Activated T-cell treated with anti-CD3 and anti-CD28 coated beads, Interleukin-2, amount 50 U/mL, for 72 hours (primary cell): ENCODE measurements around the gene IRF2. TPM values are rescaled to one million over a fixed set of nuclear protein-coding genes. Genes with fewer than 3 reads are reported as not detected.

ENCODE experiments used
- ATAC-seq, 2 donors: fragments of 150-1000 bp; cut with Tn5 transposase; replicated peaks in 1 of 2; 2 replicates each; pipeline ENCODE4 v1.10.0; 2021; ENCODE audit warnings: moderate library complexity in 2 of 2, mild to moderate bottlenecking in 1 of 2
- DNase-seq, 2 donors: peaks; one replicate each; pipeline ENCODE4 v3.0.0; 2021 to 2022; ENCODE audit warnings: mixed read lengths in 1 of 2
- H3K27ac Mint-ChIP-seq: one replicate; pipeline ENCODE4 v1.8.0; 2022; ENCODE audit warnings: mild to moderate bottlenecking, moderate library complexity, mixed read lengths
- H3K27me3 Mint-ChIP-seq: one replicate; pipeline ENCODE4 v1.8.0; 2022; ENCODE audit warnings: low read depth, mixed read lengths
- H3K36me3 Mint-ChIP-seq, 2 donors: one replicate each; pipeline ENCODE4 v1.8.0; 2022; ENCODE audit warnings: mixed read lengths in 2 of 2, mild to moderate bottlenecking in 1 of 2; ENCODE audit not compliant: insufficient read depth in 2 of 2
- H3K4me1 Mint-ChIP-seq: one replicate; pipeline ENCODE4 v1.8.0; 2022; ENCODE audit warnings: low read depth, mixed read lengths
- H3K4me3 Mint-ChIP-seq, 2 donors: one replicate each; pipeline ENCODE4 v1.8.0; 2022; ENCODE audit warnings: mild to moderate bottlenecking in 2 of 2, mixed read lengths in 2 of 2, moderate library complexity in 2 of 2
- H3K9me3 Mint-ChIP-seq, 2 donors: one replicate each; pipeline ENCODE4 v1.8.0; 2022; ENCODE audit warnings: mixed read lengths in 2 of 2
- total RNA-seq, 2 donors: library from RNA; stranded (reverse); gene quantifications; one replicate each; pipeline ENCODE4 v1.2.3, GENCODE V29; 2022

Gene IRF2
- total RNA-seq, 2 donors from 2014 or later: 70.3 TPM

DNA sequence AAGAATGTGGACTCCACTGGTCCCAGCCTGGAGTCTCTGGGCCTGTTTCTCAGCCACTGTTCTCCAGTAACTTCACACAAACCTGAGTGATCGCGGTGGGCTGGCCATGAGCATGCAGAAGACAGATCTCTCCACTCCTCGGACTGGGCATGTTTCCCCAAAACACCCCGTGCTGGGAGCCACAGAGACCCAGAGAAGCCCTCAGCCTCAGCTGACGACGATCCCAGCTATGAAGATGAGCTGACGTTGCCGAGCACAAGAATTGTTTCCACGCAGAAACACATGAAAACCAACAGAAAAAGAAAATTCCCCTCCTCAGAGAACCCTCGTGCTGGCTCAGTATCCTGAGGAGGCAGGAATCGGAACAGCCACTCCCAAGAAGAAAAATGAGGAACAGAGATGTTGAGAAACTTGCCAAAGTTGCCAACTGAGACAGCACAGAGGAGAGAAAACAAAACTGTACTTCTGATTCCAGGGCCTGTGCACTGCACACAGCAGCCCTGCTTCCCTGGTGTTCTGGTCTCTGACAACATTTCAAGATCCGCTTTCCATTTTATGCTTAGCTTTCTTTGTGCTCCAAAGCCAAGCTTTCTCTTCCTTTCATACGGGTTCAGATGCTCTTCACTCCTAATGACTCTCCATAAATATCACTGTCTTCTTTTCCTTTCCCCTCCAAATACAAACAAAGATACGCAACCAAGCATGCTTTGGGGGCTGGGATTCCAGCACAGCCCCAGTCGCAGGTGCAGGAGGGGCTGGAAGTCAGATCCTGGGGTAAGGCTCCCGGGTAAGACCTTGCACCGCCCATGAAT lies 81.4 kb downstream of the IRF2 start:
- H3K9me3 Mint-ChIP-seq: no peaks in the 10 kb centered on the region
- peaks cover 15 to 34% of the 10 kb centered on the region in 2 donors for H3K36me3 Mint-ChIP-seq
- H3K27ac Mint-ChIP-seq: no peak overlapping the region
- H3K4me3 Mint-ChIP-seq: no peak overlapping the region
- no peaks in the 10 kb centered on the region for H3K27me3 Mint-ChIP-seq
- peaks cover 31% of the 10 kb centered on the region for H3K4me1 Mint-ChIP-seq
- ATAC-seq (no peak), DNase-seq (no peak)

DNA sequence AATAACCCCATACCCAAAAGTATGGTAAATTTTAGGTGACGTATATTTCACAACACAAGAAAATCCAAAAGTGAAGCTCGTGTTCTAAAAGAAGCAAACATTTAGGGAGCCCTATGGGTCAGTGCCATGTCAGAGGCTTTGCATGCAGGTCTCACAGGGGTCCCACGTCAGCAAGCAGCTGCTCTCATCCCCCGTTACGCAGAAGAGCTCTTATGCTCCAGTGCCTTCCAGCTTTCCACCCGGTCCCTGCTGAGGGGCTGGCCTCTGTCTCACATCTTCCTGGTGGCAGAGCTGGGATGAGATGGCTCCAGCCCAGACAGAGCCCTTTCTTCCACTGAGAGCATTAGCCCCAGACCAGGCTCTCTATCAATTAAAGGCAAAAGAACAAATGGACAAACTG lies 82.0 kb downstream of the IRF2 start:
- Mint-ChIP-seq H3K27me3 (no peaks in the 10 kb centered on the region), H3K36me3 (peaks cover 13 to 31% of the 10 kb centered on the region in 2 donors), H3K4me3 (no peak overlapping the region), H3K9me3 (no peaks in the 10 kb centered on the region), H3K4me1 (peaks cover 25% of the 10 kb centered on the region), H3K27ac (no peak overlapping the region)
- ATAC-seq (no peak), DNase-seq (no peak)

DNA sequence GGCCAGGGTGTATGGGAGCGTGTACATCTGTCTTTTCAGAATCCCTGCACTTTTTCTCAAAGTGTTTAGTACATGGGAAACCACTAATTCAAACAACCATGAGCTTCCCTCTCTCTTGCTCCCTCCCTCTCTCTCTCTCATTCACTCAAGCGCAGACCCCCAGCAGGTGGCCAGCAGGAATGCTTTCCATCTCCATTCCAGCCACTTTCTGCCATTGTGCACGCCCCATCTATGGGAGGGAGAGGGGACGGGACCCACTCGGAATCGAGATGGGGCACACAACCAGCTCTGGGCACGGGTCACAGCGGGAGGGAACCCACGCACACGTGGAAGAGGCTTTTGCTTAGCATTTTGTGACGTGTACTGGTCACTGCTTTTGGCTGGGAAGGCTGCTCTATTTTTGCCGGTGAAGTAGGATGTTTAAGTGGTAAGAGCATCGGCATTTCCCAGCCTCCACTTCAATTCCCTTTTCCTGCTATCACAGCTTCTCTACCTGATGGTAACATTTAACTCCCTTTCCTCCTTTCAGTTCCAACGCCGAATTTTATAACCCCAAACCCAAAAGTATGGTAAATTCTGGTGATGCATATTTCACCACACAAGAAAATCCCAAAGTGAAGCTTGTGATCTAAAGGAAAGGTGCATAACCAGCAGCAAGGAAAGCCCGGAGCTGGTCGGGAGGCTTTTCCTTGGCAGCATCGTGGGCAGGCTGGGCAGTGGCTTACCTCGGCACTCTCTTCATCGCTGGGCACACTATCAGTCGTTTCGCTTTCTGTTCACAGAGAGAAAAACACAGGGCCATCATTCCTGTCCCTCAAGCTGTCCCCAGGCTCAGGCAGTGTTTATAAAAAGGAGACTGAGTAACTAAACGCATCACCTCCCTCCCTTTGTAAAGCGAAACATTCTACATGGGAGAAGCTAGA lies 84.1 kb downstream of the IRF2 start:
- no peaks in the 10 kb centered on the region for H3K27me3 Mint-ChIP-seq
- no peak overlapping the region for H3K4me3 Mint-ChIP-seq
- ATAC-seq: no peak
- peaks cover 28% of the 10 kb centered on the region for H3K4me1 Mint-ChIP-seq
- H3K9me3 Mint-ChIP-seq: no peaks in the 10 kb centered on the region
- H3K36me3 Mint-ChIP-seq: peaks cover 15 to 32% of the 10 kb centered on the region in 2 donors
- no peak for DNase-seq
- H3K27ac Mint-ChIP-seq: no peak overlapping the region

DNA sequence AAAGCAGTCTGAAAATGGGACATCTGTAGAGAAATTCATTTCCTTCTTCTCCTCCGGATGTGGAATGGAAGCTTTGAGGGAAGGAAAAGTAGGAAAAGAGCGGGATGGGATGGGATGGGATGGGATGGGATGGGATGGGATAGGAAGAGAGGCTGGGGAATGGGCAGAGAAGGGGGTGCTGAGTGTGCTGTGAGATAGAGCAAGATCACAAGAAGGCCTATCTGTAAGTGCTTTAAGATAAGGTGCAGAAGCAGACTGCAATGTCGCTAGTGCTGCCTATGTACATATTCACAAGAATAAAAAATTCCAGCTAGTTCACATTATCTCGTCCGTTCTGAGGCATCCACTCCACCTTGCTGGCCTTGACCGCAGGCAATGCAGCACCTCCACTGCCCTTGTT lies 86.2 kb downstream of the IRF2 start:
- Mint-ChIP-seq H3K9me3 (no peaks in the 10 kb centered on the region), H3K36me3 (peaks cover 13 to 23% of the 10 kb centered on the region in 2 donors), H3K27ac (no peak overlapping the region), H3K27me3 (no peaks in the 10 kb centered on the region), H3K4me1 (peaks cover 40% of the 10 kb centered on the region), H3K4me3 (no peak overlapping the region)
- ATAC-seq (no peak), DNase-seq (no peak)

DNA sequence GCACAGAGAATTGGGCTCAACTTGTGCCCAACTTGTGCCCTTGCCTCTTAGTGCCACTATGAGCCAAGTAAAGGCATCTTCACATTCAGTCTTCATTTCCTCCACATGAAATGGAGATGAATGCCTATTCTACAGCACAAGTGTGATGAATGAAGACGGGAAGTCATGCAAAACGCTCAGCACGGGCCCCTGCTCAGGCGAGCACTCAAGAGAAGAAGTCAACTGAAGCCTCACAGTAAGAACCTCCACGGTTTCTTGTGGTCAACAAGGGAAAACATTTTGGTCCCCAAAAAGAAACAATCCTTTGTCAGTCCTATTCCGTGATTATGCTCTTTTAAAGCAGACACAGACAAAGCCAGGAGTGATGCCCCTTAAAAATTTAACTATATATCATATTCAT lies 87.0 kb downstream of the IRF2 start:
- H3K27ac Mint-ChIP-seq: no peak overlapping the region
- H3K4me1 Mint-ChIP-seq: peaks cover 47% of the 10 kb centered on the region
- peaks cover 5% of the 10 kb centered on the region for H3K27me3 Mint-ChIP-seq
- no peak for DNase-seq
- H3K9me3 Mint-ChIP-seq: no peaks in the 10 kb centered on the region
- peaks cover 9 to 19% of the 10 kb centered on the region in 2 donors for H3K36me3 Mint-ChIP-seq
- no peak for ATAC-seq
- H3K4me3 Mint-ChIP-seq: no peak overlapping the region

DNA sequence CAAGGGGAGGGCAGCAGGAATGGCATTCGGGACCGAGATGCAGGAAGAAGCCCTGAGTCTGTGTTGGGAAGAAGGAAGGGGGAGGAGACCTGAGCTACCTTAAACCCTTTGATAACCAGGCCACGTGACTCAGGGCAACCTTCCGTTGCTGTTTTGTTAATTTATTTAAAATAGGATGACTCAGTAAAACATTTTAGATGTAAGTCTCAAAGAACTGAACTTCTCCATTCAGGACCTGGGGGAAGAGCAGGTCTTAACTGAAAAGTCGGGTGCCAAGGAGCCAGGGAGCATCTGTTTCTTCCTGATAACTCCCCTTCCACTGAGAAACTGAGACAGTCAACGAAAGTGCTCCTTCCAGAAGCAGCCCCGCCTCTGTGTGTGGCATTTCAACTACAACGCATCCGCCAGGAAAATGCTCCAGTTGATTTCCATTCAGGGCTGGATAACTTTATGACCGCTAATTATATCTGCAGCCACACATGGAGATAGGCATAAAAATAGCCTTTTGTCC lies 88.0 kb downstream of the IRF2 start:
- Mint-ChIP-seq H3K4me3 (no peak overlapping the region), H3K9me3 (no peaks in the 10 kb centered on the region), H3K4me1 (peaks cover 58% of the 10 kb centered on the region), H3K36me3 (peaks cover 5 to 15% of the 10 kb centered on the region in 2 donors), H3K27me3 (peaks cover 6% of the 10 kb centered on the region), H3K27ac (no peak overlapping the region)
- ATAC-seq: no peak
- no peak for DNase-seq

DNA sequence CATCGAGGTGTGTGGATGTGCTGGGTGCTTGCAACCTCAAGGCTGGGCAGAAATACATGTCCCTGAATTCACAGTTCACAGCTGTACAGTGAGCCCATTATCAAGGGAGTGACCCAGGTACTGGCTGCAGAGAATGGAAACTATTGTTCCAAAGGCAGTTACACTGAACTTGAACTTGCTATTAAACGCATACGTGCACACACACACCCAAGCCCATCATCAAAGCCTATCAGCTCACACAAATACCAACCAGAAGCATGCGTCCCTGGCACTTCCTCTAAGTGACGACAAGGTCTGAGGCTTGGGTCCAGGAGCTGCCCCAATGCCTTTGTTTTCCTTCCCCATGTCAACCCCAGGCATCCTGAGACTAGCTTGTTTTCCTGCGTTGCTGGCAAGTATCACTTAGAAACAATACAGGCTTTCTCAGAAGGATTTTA lies 88.6 kb downstream of the IRF2 start:
- DNase-seq: no peak
- Mint-ChIP-seq H3K36me3 (peaks cover 5 to 12% of the 10 kb centered on the region in 2 donors), H3K27ac (no peak overlapping the region), H3K27me3 (peaks cover 6% of the 10 kb centered on the region), H3K4me1 (peaks cover 58% of the 10 kb centered on the region), H3K4me3 (no peak overlapping the region), H3K9me3 (peaks cover under 1% of the 10 kb centered on the region in 2 donors)
- ATAC-seq: no peak

DNA sequence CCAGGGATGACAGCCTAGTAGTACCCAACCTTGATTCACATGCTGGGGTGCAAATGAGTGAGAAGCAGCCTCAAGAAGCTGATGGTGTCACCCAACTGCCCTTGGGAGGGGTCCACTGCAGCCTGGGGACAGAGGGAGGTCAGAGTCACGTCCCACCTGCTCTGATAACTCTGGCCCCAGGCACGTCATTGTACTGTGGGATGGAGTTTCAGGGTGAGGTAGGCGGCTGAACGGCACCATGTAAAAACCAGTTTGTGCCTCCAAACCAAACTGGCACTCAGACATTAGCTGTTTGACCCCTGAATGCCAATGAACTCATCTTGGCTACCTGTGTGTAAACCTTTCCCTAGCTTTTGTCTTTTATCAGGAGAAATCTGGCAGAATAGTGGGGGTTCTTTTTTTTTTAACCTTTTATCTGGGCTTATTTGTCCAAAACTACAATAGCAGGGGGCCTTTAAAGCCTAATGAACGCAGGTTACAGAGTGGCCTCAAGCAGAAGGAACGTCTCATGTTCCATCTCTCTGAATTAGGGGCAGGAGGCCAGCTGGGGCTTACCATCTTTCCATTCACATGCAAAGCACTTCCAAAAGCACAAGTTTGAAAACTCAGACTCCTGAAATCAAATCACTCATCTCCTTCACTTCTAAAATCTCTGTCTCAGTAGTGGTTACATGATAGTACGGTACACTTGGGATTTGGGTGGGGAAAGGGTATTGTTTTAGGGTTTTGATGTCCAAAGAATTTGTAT lies 89.4 kb downstream of the IRF2 start:
- Mint-ChIP-seq H3K36me3 (peaks cover 7 to 12% of the 10 kb centered on the region in 2 donors), H3K27me3 (peaks cover 6% of the 10 kb centered on the region), H3K4me3 (no peak overlapping the region), H3K4me1 (peaks cover 58% of the 10 kb centered on the region), H3K9me3 (peaks cover 2 to 4% of the 10 kb centered on the region in 2 donors), H3K27ac (no peak overlapping the region)
- ATAC-seq: peak in 1 of 2 donors; percentile 17
- no peak for DNase-seq

DNA sequence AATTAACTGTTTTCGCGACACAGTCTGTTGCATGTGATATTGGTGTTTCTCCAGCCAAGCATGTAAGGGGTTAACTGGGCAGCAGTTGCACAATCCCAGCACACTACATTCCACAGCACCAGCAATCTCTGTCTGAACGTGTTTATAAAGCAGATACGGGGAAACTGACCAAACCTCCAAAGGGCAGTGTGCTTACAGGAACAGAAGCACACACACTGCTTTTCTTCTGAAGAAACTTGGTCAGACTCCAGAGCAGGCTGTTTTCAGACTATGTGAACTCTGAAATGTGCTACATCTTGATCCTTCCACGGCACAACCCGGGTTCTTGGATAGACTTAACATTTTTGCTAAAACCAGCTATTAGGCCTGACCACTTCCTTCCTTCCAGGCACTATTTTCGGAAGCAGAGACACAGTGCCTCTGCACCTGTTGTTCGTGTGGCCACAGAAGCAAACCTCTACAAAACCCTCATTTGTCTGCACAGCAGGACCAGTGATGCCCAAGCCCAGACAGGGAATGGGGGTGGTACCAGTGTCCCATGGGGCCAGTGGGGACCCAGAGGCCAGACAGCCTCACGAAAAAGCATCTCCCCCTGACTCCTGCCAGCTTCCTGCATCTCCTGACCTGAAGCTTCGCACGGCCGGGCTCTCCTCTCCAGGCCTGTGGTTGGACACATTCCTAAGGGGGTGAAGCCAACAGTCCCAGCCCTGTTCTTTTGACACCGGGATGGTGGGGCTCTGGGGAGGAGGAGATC lies 90.1 kb downstream of the IRF2 start:
- Mint-ChIP-seq H3K27me3 (peaks cover 6% of the 10 kb centered on the region), H3K36me3 (peaks cover 7 to 12% of the 10 kb centered on the region in 2 donors), H3K4me1 (peaks cover 58% of the 10 kb centered on the region), H3K4me3 (peak overlapping the region; percentile 19 to 31), H3K9me3 (peaks cover 2 to 4% of the 10 kb centered on the region in 2 donors), H3K27ac (no peak overlapping the region)
- ATAC-seq: peak; percentile 31 to 45
- no peak for DNase-seq

DNA sequence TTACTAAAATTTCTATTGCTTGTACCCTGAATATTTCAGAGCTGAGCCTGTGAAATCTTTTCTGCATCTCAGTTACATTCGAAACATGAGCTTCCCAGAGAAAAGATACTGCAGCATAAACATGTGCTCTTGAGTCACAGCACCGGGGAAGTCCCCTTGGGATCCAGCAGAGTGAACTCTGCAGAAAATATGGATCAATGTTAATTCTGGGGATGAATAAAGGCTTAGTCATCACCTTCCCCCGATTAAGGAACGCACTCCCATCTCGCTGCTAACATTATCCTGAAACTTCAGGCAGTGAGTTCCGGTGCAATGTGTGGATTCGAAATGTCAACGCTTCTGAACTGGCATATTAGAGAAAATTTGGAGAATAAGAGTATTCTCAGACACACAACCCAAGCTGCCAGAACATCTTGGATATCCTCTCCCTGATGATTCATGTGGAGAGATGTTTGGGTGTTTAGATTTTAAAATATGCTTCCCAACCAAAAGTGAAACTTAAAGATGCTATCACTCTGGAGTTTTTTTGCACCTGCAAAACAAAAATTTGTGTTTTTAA lies 90.8 kb downstream of the IRF2 start:
- Mint-ChIP-seq H3K27me3 (peaks cover 6% of the 10 kb centered on the region), H3K9me3 (peaks cover 2 to 4% of the 10 kb centered on the region in 2 donors), H3K4me3 (peak overlapping the region; percentile 19 to 31), H3K36me3 (peaks cover 6 to 12% of the 10 kb centered on the region in 2 donors), H3K4me1 (peaks cover 58% of the 10 kb centered on the region), H3K27ac (no peak overlapping the region)
- no peak for DNase-seq
- no peak for ATAC-seq

DNA sequence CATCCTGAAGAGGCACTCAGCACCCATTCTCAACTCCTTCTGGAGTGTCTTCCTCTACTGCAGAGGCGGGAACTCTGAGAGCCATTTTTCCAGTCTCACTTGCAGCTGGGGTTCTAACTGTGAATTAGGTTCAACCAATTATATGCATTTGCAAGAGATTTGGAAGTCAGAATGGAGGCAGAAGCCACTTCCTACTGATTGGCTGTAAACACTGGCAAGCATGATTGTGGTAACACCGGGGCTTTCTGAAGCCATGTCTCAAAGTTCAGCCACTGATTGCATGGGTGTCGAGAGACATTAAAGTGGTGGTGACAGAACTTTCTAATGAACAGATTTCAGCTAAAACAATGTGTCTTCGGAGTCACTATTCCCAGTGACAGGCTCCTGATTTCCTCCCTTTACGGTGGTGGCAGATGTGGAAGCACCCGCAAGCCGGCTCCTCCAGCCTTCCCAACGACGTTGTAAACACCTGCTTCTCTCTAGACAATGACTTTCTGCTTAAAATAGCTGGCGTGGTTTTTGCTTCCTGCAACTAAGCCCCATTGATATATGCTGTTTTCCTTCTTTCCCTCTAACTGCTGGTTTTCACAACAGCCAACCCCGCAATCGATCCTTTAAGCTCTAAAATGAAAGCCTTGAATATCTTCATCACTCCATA lies 92.0 kb downstream of the IRF2 start:
- Mint-ChIP-seq H3K36me3 (peaks cover 7 to 10% of the 10 kb centered on the region in 2 donors), H3K9me3 (peaks cover 2 to 4% of the 10 kb centered on the region in 2 donors), H3K27ac (peak overlapping the region; percentile 53), H3K27me3 (peaks cover 6% of the 10 kb centered on the region), H3K4me1 (peaks cover 58% of the 10 kb centered on the region), H3K4me3 (peak overlapping the region; percentile 66 to 67)
- ATAC-seq (no peak), DNase-seq (no peak)
